Measurements from ENCODE around the gene SLC16A10. TPM values are rescaled to one million over a fixed set of nuclear protein-coding genes. Genes with fewer than 3 reads are reported as not detected.
"Not testable (repeated sequence)": the region's sequence is repeated elsewhere in the genome, so short reads cannot be mapped to it uniquely, and the experiment has no call there.

Gene SLC16A10
- total RNA-seq, 1 donor from 2014 or later = not detected

- DNase-seq (ENCODE audit: extremely low read depth, low read depth, low spot score) = no peak
Observed at GRCh38 chr6:111080698-111081097, 6.6 kb upstream of the SLC16A10 start.

GRCh38 chr6:111086685-111087084 is 618 bp upstream of the SLC16A10 start:
- no peak for DNase-seq (ENCODE audit: extremely low read depth, low read depth, low spot score)

GRCh38 chr6:111087871-111088667 is 766 bp downstream of the SLC16A10 start:
- DNase-seq (ENCODE audit: extremely low read depth, low read depth, low spot score) = no peak

GRCh38 chr6:111088668-111089003 is 1.3 kb downstream of the SLC16A10 start:
- no peak for DNase-seq (ENCODE audit: extremely low read depth, low read depth, low spot score)

GRCh38 chr6:111090766-111091165 is 3.5 kb downstream of the SLC16A10 start:
- no peak for DNase-seq (ENCODE audit: extremely low read depth, low read depth, low spot score)

GRCh38 chr6:111091987-111092386 is 4.7 kb downstream of the SLC16A10 start:
- DNase-seq (ENCODE audit: extremely low read depth, low read depth, low spot score) = no peak

- DNase-seq (ENCODE audit: extremely low read depth, low read depth, low spot score) = not testable (repeated sequence)
Observed at GRCh38 chr6:111095488-111095887, 8.2 kb downstream of the SLC16A10 start.

- no peak for DNase-seq (ENCODE audit: extremely low read depth, low read depth, low spot score)
Observed at GRCh38 chr6:111096246-111096645, 8.9 kb downstream of the SLC16A10 start.

GRCh38 chr6:111098597-111098996 is 11.3 kb downstream of the SLC16A10 start:
- no peak for DNase-seq (ENCODE audit: extremely low read depth, low read depth, low spot score)

GRCh38 chr6:111101987-111102386 is 14.7 kb downstream of the SLC16A10 start:
- no peak for DNase-seq (ENCODE audit: extremely low read depth, low read depth, low spot score)

- no peak for DNase-seq (ENCODE audit: extremely low read depth, low read depth, low spot score)
Observed at GRCh38 chr6:111105578-111105977, 18.3 kb downstream of the SLC16A10 start.

GRCh38 chr6:111107589-111107988 is 20.3 kb downstream of the SLC16A10 start:
- no peak for DNase-seq (ENCODE audit: extremely low read depth, low read depth, low spot score)

- no peak for DNase-seq (ENCODE audit: extremely low read depth, low read depth, low spot score)
Observed at GRCh38 chr6:111110036-111110435, 22.7 kb downstream of the SLC16A10 start.

GRCh38 chr6:111113336-111114086 is 26.2 kb downstream of the SLC16A10 start:
- no peak for DNase-seq (ENCODE audit: extremely low read depth, low read depth, low spot score)

GRCh38 chr6:111114087-111114443 is 26.8 kb downstream of the SLC16A10 start:
- DNase-seq (ENCODE audit: extremely low read depth, low read depth, low spot score) = no peak

- DNase-seq (ENCODE audit: extremely low read depth, low read depth, low spot score) = no peak
Observed at GRCh38 chr6:111114482-111114881, 27.2 kb downstream of the SLC16A10 start.

GRCh38 chr6:111118826-111119225 is 31.5 kb downstream of the SLC16A10 start:
- DNase-seq (ENCODE audit: extremely low read depth, low read depth, low spot score) = no peak

- DNase-seq (ENCODE audit: extremely low read depth, low read depth, low spot score) = no peak
Observed at GRCh38 chr6:111119571-111120329, 32.4 kb downstream of the SLC16A10 start.

- DNase-seq (ENCODE audit: extremely low read depth, low read depth, low spot score) = no peak
Observed at GRCh38 chr6:111121789-111122350, 34.6 kb downstream of the SLC16A10 start.

- no peak for DNase-seq (ENCODE audit: extremely low read depth, low read depth, low spot score)
Observed at GRCh38 chr6:111122458-111123286, 35.4 kb downstream of the SLC16A10 start.
